GM15510 (cell line): Measurements from ENCODE around the gene DNAAF5.

ENCODE experiments used
- POLR2A ChIP-seq: IDR thresholded peaks from 3 replicates; pipeline ENCODE4 v1.6.1; 2011; ENCODE audit warnings: borderline replicate concordance; ENCODE audit not compliant: insufficient read length; ENCODE audit errors: extremely low read depth

Gene DNAAF5

GRCh38 chr7:761101-761500 lies 34.6 kb downstream of the DNAAF5 start:
- TF ChIP-seq POLR2A, result no peak

DNA sequence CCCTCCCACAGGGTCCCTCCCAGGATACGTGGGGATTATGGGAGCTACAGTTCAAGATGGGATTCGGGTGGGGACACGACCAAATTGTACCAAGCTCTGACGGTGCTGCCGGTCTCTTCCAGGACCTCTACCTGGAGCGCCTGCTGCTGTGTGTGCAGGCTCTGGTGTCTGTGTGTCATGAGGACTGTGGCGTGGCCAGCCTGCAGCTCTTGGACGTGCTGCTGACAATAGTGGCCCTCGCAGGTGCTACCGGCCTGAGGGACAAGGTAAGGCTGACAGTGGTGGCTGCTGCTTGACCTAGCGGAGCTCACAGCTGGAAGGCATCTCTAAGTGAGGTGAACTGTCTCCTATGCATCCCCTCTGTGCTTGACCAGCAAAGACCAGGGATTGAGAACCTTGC lies 35.1 kb downstream of the DNAAF5 start:
- TF ChIP-seq POLR2A, result no peak

GRCh38 chr7:762885-763284 lies 36.4 kb downstream of the DNAAF5 start:
- TF ChIP-seq POLR2A, result no peak

DNA sequence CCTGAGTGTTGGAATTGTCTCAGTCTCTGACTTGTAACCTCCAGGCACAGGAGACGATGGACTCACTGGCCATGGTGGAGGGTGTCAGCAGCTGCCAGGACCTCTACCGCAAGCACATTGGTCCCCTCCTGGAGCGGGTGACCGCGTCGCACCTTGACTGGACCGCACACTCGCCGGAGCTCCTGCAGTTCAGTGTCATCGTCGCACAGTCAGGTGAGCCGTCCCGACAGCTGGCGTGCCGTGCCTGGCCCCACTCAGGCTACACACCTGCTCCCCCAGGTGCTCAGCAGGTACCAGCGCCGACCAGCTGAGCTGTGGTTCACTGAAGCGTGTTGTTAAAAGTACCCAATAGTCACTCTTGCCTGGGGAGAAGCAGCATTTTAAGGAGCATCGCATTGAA lies 37.3 kb downstream of the DNAAF5 start:
- TF ChIP-seq POLR2A, result no peak

GRCh38 chr7:765383-765782 lies 38.9 kb downstream of the DNAAF5 start:
- TF ChIP-seq POLR2A, result no peak

DNA sequence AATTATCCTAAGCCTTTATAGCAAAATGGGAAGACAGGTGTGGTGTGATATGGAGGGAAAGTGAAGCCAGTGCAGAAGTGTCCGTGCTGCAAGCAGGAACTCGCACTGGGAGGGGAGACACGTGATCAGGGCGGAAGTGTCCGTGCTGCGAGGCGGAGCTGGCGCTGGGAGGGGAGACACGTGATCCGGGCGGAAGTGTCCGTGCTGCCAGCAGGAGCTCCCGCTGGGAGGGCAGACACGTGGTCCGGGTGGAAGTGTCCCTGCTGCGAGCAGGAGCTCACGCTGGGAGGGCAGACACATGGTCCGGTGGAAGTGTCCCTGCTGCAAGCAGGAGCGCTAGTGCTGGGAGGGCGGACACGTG lies 41.1 kb downstream of the DNAAF5 start:
- no peak for TF ChIP-seq POLR2A

DNA sequence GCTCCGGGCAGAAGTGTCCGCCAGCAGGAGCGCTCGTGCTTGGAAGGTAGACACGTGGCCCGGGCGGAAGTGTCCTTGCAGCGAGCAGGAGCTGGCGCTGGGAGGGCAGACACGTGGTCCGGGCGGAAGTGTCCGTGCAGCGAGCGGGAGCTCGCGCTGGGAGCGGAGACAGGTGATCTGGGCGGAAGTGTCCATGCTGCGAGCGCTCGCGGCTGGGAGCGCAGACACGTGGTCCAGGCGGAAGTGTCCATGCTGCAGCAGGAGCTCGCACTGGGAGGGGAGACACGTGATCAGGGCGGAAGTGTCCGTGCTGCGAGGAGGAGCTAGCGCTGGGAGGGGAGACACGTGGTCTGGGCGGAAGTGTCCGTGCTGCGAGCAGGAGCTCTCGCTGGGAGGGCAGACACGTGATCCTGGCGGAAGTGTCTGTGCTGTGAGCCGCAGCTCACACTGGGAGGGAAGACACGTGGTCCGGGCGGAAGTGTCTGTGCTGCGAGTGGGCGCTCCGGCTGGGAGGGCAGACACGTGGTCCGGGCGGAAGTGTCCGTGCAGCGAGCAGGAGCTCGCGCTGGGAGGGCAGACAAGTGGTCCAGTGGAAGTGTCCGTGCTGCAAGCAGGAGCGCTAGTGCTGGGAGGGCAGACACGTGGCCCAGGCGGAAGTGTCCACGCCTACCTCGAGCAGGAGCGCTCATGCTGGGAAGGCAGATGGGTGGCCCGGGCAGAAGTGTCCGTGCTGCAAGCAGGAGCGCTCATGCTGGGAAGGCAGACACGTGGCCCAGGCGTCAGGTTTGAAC lies 41.6 kb downstream of the DNAAF5 start:
- no peak for TF ChIP-seq POLR2A

DNA sequence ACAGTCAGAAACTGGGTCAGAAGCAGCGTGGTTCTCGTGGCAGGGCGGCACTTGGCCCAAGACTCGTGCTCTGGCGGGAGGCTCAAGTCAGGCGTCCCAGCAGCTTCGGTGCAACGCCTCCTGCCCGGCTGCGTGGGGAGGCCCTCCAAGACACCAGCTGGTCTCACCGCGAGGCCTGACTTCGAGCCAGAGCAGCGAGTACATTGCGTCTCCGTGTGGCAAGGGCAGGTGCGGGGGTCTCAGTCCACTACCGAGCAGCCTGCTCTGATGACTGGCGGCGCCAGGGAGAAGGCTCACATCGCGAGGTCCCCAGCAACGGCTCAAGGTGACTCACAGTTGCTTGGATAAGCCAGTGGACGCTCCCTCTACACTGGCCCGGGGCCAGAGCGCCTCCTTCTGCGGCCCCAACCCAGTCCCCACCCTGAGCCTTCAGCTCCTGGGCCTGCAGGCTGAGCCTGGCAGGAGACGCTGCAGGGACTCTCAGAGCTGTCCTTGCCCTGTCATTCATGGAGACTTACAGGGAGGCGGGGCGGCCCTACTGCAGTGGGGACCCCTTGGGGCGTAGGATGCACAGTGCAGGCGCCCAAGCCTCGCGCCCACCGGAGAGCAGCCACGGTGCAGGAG lies 42.5 kb downstream of the DNAAF5 start:
- TF ChIP-seq POLR2A, result no peak

DNA sequence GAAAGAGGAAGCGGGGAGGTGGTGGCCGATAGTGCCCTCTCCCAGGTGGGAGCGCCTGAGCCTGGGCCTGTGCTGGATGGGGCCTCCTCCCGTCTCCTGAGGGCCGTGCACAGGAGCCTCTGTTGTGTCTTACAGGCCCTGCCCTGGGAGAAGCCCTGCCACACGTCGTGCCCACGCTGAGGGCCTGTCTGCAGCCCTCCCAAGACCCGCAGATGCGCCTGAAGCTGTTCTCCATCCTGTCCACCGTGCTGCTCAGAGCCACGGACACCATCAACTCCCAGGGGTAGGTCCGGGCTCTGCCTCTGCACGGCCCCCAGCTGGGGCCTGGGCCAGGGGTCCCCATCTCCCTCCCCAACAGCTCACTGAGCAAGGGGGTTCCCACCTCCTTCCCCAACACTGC lies 43.8 kb downstream of the DNAAF5 start:
- TF ChIP-seq POLR2A, result no peak

- TF ChIP-seq POLR2A, result no peak
Observed at GRCh38 chr7:770741-771166, 44.3 kb downstream of the DNAAF5 start.

DNA sequence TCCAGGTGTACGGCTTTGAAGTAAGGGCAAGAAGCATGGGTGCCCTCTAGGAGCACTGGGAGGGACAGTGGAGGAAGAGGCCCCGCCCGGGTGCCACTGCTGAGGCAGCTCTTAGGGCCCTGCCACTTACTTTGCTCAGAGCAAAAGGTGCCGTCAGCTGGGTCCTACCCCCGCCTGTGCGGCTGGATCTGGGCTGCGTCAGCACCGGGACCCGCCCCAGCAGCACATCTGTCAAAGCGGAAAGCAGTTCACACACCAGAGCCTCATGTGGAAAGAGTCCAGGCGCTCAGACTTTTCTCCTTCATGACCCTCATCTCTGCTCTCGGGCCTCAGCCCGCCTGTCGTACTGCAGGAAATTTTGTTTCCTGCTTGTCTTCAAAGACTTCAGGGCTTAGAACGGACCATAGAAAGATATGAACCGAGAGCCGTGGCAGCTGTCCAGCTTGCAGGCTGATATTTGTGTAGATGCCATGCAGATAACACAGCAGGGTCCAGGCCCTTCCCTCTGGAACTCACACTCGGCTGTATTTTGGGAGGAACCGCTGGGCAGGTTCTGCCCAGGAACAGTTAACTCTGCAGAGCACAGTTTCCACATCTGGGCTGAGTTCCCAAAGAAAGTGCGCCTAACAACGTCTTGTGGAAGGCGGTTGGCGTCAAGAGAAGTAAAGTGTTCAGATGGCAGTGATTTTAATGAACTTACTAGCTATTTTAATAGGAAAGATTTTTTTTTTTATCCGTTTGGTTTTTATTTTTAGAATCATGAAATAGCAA lies 44.9 kb downstream of the DNAAF5 start:
- TF ChIP-seq POLR2A, result no peak

DNA sequence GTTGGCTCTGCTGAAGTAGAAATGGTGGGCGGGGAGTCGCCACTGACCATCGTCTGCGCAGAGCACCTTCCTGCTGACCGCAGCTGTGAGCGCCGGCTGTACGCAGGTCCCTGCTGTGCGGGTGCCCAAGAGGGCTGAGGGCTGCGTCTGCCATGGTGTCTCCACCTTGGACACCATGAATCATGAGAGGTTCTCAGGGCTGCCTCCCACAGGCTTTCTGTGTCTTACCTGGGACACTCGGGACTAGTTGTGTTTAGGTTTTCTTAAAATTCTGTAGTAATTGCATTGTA lies 45.5 kb downstream of the DNAAF5 start:
- TF ChIP-seq POLR2A, result no peak

- TF ChIP-seq POLR2A, result no peak
Observed at GRCh38 chr7:772392-772791, 45.9 kb downstream of the DNAAF5 start.

DNA sequence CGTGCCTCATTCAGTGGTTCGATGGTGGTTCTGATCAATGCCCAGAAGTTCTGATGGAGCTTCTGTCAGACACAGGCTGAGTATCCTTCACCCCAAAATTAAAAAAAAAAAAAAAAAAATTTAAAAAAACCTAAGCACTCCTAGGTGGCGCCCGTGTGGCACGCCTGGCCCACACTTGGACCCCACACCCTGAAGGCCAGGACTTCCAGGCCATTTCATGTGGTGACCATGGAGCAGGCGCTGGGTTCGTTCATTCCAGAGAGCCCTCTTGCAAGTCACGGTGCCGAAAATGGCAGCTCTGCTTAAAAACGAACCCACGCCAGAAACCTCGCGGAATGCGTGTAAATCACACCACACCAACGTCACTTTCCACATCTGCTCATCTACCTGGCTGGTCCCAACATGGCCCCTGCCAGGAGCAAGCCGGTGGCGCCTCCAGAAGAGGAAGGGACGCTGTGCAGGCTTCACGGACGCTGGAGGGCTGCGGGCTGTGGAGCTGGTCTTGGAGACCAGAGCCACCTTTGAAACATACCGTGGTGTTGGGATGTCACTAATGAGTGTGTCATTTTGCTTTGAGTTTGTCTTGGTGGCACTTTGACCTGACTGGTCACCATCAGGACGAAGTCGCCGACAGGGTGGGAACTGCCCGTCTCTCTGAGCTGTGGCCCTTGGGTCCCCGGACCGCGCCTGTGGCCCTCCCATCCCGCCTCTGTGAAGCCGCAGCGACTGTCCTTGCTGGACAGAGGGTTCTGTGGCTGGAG lies 46.5 kb downstream of the DNAAF5 start:
- TF ChIP-seq POLR2A, result no peak

- TF ChIP-seq POLR2A, result no peak
Observed at GRCh38 chr7:773622-773915, 47.1 kb downstream of the DNAAF5 start.

GRCh38 chr7:774161-775109 lies 47.9 kb downstream of the DNAAF5 start:
- TF ChIP-seq POLR2A, result no peak
